ENCODE measurements around the gene PKNOX2.

DNA sequence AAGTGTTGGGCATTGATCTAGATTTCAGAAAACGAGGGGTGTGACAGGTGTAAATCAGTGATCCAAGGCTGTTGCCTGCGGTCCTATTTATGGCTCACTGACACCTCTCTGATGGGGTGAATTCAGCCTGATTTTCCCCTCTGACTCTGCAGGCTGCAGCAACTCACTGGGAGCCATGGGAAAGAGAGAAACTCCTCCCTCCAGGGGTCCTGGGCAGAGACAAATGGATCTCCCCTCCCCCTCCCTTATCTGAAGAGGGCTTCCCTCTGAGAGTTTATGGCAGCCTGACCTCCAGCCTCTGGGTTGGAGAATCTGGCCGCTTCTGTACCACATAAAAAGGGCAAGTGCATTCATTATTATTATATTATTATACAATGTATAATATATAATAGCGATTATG lies 1.8 kb upstream of the PKNOX2 start:
- TF ChIP-seq, protein P1, sequence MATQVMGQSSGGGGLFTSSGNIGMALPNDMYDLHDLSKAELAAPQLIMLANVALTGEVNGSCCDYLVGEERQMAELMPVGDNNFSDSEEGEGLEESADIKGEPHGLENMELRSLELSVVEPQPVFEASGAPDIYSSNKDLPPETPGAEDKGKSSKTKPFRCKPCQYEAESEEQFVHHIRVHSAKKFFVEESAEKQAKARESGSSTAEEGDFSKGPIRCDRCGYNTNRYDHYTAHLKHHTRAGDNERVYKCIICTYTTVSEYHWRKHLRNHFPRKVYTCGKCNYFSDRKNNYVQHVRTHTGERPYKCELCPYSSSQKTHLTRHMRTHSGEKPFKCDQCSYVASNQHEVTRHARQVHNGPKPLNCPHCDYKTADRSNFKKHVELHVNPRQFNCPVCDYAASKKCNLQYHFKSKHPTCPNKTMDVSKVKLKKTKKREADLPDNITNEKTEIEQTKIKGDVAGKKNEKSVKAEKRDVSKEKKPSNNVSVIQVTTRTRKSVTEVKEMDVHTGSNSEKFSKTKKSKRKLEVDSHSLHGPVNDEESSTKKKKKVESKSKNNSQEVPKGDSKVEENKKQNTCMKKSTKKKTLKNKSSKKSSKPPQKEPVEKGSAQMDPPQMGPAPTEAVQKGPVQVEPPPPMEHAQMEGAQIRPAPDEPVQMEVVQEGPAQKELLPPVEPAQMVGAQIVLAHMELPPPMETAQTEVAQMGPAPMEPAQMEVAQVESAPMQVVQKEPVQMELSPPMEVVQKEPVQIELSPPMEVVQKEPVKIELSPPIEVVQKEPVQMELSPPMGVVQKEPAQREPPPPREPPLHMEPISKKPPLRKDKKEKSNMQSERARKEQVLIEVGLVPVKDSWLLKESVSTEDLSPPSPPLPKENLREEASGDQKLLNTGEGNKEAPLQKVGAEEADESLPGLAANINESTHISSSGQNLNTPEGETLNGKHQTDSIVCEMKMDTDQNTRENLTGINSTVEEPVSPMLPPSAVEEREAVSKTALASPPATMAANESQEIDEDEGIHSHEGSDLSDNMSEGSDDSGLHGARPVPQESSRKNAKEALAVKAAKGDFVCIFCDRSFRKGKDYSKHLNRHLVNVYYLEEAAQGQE (IDR thresholded peaks at IDR 0.05; ENCODE audit: insufficient read depth in 1 of 2, low read depth in 2 of 2, low read length in 2 of 2) = no peak
- TF ChIP-seq POLR2AphosphoS5 (IDR thresholded peaks at IDR 0.05; ENCODE audit: low read depth, low read length) = no peak
